ENCODE data around the gene HKDC1. TPM values are rescaled to one million over a fixed set of nuclear protein-coding genes. Genes with fewer than 3 reads are reported as not detected.

Gene HKDC1
- total and polyA plus RNA-seq, 8 donors, result 0.10 to 5.8 (median 0.29) TPM; not detected in 1

DNA sequence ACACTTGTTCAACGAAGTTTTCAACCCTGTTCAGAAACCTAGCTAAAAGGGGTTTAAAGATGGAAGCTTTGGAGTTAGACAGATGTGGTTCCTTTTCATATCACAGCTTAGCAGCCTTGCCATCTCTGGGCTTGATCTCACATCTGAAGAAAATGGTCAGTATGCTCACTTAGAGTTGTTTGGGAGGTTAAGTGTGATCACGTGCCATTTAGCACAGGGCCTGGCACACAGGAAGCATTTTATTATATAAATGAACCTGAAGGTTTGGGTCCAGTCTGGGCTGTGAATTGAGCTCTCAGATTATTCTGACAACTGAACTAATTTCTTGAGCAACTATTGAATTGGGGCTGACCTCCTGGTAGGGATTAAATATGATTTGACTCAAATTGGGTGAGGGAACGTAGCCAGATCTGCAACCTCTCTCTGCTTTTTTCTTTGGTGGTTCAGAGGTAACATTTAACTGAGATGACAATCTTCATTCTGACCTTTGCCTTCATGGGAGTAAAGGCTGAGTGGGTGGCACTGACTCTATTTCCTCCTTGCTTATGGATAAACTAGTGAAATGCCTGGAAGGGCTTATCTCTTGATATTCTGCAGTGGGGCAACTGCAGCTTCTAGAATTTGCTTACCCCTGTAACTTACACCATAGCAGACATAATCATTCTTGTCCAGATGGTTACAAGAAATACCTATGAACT is 10.2 kb upstream of the HKDC1 start:
- H3K4me3 ChIP-seq, result no peak overlapping the region
- DNase-seq, result no peak
- H3K27ac ChIP-seq, result no peak overlapping the region
- no peaks in the 10 kb centered on the region for H3K27me3 ChIP-seq
- TF ChIP-seq, protein P1, sequence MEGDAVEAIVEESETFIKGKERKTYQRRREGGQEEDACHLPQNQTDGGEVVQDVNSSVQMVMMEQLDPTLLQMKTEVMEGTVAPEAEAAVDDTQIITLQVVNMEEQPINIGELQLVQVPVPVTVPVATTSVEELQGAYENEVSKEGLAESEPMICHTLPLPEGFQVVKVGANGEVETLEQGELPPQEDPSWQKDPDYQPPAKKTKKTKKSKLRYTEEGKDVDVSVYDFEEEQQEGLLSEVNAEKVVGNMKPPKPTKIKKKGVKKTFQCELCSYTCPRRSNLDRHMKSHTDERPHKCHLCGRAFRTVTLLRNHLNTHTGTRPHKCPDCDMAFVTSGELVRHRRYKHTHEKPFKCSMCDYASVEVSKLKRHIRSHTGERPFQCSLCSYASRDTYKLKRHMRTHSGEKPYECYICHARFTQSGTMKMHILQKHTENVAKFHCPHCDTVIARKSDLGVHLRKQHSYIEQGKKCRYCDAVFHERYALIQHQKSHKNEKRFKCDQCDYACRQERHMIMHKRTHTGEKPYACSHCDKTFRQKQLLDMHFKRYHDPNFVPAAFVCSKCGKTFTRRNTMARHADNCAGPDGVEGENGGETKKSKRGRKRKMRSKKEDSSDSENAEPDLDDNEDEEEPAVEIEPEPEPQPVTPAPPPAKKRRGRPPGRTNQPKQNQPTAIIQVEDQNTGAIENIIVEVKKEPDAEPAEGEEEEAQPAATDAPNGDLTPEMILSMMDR (IDR thresholded peaks at IDR 0.05), result no peak
- no peak for TF ChIP-seq POLR2AphosphoS5 (IDR thresholded peaks at IDR 0.05)
- no peak for TF ChIP-seq EP300 (IDR thresholded peaks at IDR 0.05)
- no peak for TF ChIP-seq POLR2A (IDR thresholded peaks at IDR 0.05)
- intact Hi-C loops (cut with DNase I; ENCODE audit: low total_unique reads), result no loop called here
- H3K4me1 ChIP-seq, result peaks cover 0 to 7% (median 0%) of the 10 kb centered on the region in 4 donors
- no peaks in the 10 kb centered on the region for H3K9me3 ChIP-seq
- H3K36me3 ChIP-seq, result peaks cover 23 to 51% (median 46%) of the 10 kb centered on the region in 4 donors
- 69 to 81% (median 77%) methylated on average over 3 of the region's 3 CpGs for WGBS, 5 donors

DNA sequence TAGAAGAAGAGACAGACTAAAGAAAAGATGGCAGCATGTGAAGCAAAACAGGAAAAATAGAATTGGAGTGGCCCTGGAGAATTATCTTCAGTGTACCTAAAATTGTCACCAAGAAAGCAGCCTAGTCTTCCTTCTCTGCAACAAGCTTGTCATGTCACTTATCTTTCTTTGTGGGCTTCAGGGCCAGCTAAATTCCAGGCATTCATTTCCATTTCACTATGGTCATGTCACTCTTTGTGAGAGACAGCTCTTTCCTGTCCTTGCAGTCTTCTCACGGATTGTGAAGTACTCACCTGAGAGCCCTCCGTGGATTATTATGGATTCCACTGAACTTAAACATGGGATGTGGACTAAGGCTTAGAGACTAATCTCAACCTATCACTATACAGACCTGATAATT is 9.0 kb upstream of the HKDC1 start:
- Histone ChIP-seq H3K36me3 (peaks cover 23 to 39% (median 34%) of the 10 kb centered on the region in 4 donors), H3K4me3 (no peak overlapping the region), H3K9me3 (no peaks in the 10 kb centered on the region), H3K27ac (no peak overlapping the region), H3K4me1 (peaks cover 0 to 7% (median 3%) of the 10 kb centered on the region in 4 donors), H3K27me3 (no peaks in the 10 kb centered on the region)
- WGBS, 5 donors, result 41 to 59% (median 50%) methylated on average over 2 of the region's 2 CpGs
- intact Hi-C loops (cut with DNase I; ENCODE audit: low total_unique reads), result no loop called here
- no peak for DNase-seq
- no peak for TF ChIP-seq EP300 (IDR thresholded peaks at IDR 0.05)
- no peak for TF ChIP-seq POLR2A (IDR thresholded peaks at IDR 0.05)
- TF ChIP-seq POLR2AphosphoS5 (IDR thresholded peaks at IDR 0.05), result no peak
- TF ChIP-seq, protein P1 (IDR thresholded peaks at IDR 0.05), result no peak

- Histone ChIP-seq H3K4me3 (no peak overlapping the region), H3K27ac (no peak overlapping the region), H3K4me1 (peaks cover 0 to 7% (median 3%) of the 10 kb centered on the region in 4 donors), H3K36me3 (peaks cover 20 to 35% (median 30%) of the 10 kb centered on the region in 4 donors), H3K9me3 (no peaks in the 10 kb centered on the region), H3K27me3 (no peaks in the 10 kb centered on the region)
- intact Hi-C loops (cut with DNase I; ENCODE audit: low total_unique reads), result no loop called here
- WGBS, 5 donors, result 80 to 97% (median 83%) methylated on average over 3 of the region's 3 CpGs
- DNase-seq, result no peak
- TF ChIP-seq, protein P1 (IDR thresholded peaks at IDR 0.05), result no peak
- TF ChIP-seq EP300 (IDR thresholded peaks at IDR 0.05), result no peak
- TF ChIP-seq POLR2A (IDR thresholded peaks at IDR 0.05), result no peak
- no peak for TF ChIP-seq POLR2AphosphoS5 (IDR thresholded peaks at IDR 0.05)
Measured at GRCh38 chr10:69211524-69211923, 8.6 kb upstream of the HKDC1 start.

GRCh38 chr10:69213591-69214311 is 6.4 kb upstream of the HKDC1 start:
- Histone ChIP-seq H3K27me3 (peaks cover 0 to 8% (median 0%) of the 10 kb centered on the region in 3 donors), H3K4me3 (no peak overlapping the region), H3K36me3 (peaks cover under 1 to 13% (median 8%) of the 10 kb centered on the region in 4 donors), H3K9me3 (no peaks in the 10 kb centered on the region), H3K27ac (no peak overlapping the region), H3K4me1 (peaks cover 0 to 7% (median 3%) of the 10 kb centered on the region in 4 donors)
- WGBS, 5 donors, result 29 to 39% (median 31%) methylated on average over 5 of the region's 5 CpGs
- no peak for TF ChIP-seq POLR2AphosphoS5 (IDR thresholded peaks at IDR 0.05)
- TF ChIP-seq, protein P1 (IDR thresholded peaks at IDR 0.05), result no peak
- no peak for TF ChIP-seq EP300 (IDR thresholded peaks at IDR 0.05)
- no peak for TF ChIP-seq POLR2A (IDR thresholded peaks at IDR 0.05)
- no peak for DNase-seq
- intact Hi-C loops (cut with DNase I; ENCODE audit: low total_unique reads), result no loop called here
